HEK293 (cell line): ENCODE data around the gene CADM1.

ENCODE experiments used
- CTCF ChIA-PET: fragments of 350-600 bp; formaldehyde crosslinking; extraction: SDS; loops from one replicate; lab custom pipeline; 2021; ENCODE audit warnings: antibody characterized with exemption; lab: Yijun Ruan, JAX
- POLR2A ChIA-PET: fragments of 300-600 bp; formaldehyde crosslinking; extraction: SDS; loops from one replicate; lab custom pipeline; 2020; ENCODE audit warnings: antibody characterized with exemption, inconsistent platforms; lab: Yijun Ruan, JAX
- H3K27ac ChIP-seq: fragments of 200-500 bp; sonication (Bioruptor generic); 2 replicates; pipeline ENCODE4 v1.5.1; 2014; ENCODE audit warnings: low read depth, low read length, control low read depth, inconsistent platforms; ENCODE audit errors: extremely low read depth
- H3K36me3 ChIP-seq, 2 experiments: fragments of 200-500 bp in 1 of 2; sonication (Bioruptor generic) in 1 of 2; 1 replicate in 1 of 2; 2 replicates in 1 of 2; pipeline ENCODE4 v1.5.1; 2014 to 2017; ENCODE audit warnings: inconsistent platforms in 2 of 2, low read length in 2 of 2; ENCODE audit not compliant: control insufficient read depth in 2 of 2, insufficient read depth in 1 of 2
- H3K4me1 ChIP-seq: fragments of 200-500 bp; sonication (Bioruptor generic); 2 replicates; pipeline ENCODE4 v1.5.1; 2014; ENCODE audit warnings: mild to moderate bottlenecking, low read length, inconsistent platforms; ENCODE audit not compliant: control insufficient read depth, insufficient read depth
- H3K4me3 ChIP-seq: 2 replicates; pipeline ENCODE4 v1.5.1; 2011; ENCODE audit warnings: low read depth, mild to moderate bottlenecking, control low read depth, low read length, moderate library complexity
- H3K9me3 ChIP-seq: fragments of 200-500 bp; sonication (Bioruptor generic); 2 replicates; pipeline ENCODE4 v1.5.1; 2014; ENCODE audit warnings: low read depth, low read length, inconsistent platforms; ENCODE audit not compliant: control insufficient read depth, insufficient read depth
- GLIS2 ChIP-seq: fragments of 450-650 bp; formaldehyde crosslinking; IDR thresholded peaks from 2 replicates; pipeline ENCODE4 v1.5.1; 2016; ENCODE audit warnings: missing biosample characterization, missing genetic modification characterization
- HOXD13 ChIP-seq: sonication (generic); formaldehyde crosslinking; IDR thresholded peaks from 2 replicates; pipeline ENCODE4 v1.8.0; 2022; ENCODE audit warnings: missing genetic modification reagents, borderline replicate concordance
- TRIM28 ChIP-seq: IDR thresholded peaks from 2 replicates; pipeline ENCODE4 v1.6.1; 2011; ENCODE audit warnings: low read length, control low read depth, borderline replicate concordance
- ZEB2 ChIP-seq: fragments of 450-650 bp; formaldehyde crosslinking; IDR thresholded peaks from 2 replicates; pipeline ENCODE4 v1.5.1; 2016; ENCODE audit warnings: missing biosample characterization, missing genetic modification characterization
- ZNF112 ChIP-seq: fragments of 450-650 bp; formaldehyde crosslinking; IDR thresholded peaks from 2 replicates; pipeline ENCODE4 v1.5.0; 2017; ENCODE audit warnings: missing biosample characterization, missing genetic modification characterization
- ZNF184 ChIP-seq: fragments of 450-650 bp; IDR thresholded peaks from 2 replicates; pipeline ENCODE4 v1.5.1; 2018; ENCODE audit warnings: missing biosample characterization, mild to moderate bottlenecking, missing genetic modification characterization
- ZNF2 ChIP-seq: fragments of 450-650 bp; formaldehyde crosslinking; IDR thresholded peaks from 2 replicates; pipeline ENCODE4 v1.5.1; 2016; ENCODE audit warnings: missing biosample characterization, missing genetic modification characterization
- ZNF23 ChIP-seq: fragments of 450-650 bp; formaldehyde crosslinking; IDR thresholded peaks from 2 replicates; pipeline ENCODE4 v1.5.1; 2016; ENCODE audit warnings: missing biosample characterization, missing genetic modification characterization, borderline replicate concordance
- ZNF394 ChIP-seq: fragments of 450-650 bp; formaldehyde crosslinking; IDR thresholded peaks from 2 replicates; pipeline ENCODE4 v1.5.1; 2016; ENCODE audit warnings: missing biosample characterization, missing genetic modification characterization, mild to moderate bottlenecking, moderate library complexity, borderline replicate concordance
- ZNF510 ChIP-seq: fragments of 450-650 bp; formaldehyde crosslinking; IDR thresholded peaks from 2 replicates; pipeline ENCODE4 v1.5.1; 2018; ENCODE audit warnings: mild to moderate bottlenecking, missing genetic modification characterization, missing biosample characterization; ENCODE audit not compliant: insufficient replicate concordance
- ZNF558 ChIP-seq: fragments of 450-650 bp; formaldehyde crosslinking; IDR thresholded peaks from 2 replicates; pipeline ENCODE4 v1.5.1; 2016; ENCODE audit warnings: missing biosample characterization, missing genetic modification characterization
- ZNF596 ChIP-seq: fragments of 450-650 bp; IDR thresholded peaks from 2 replicates; pipeline ENCODE4 v1.5.0; 2018; ENCODE audit warnings: missing biosample characterization, mild to moderate bottlenecking, missing genetic modification characterization, moderate library complexity
- ZNF621 ChIP-seq: fragments of 450-650 bp; formaldehyde crosslinking; IDR thresholded peaks from 2 replicates; pipeline ENCODE4 v1.5.1; 2017; ENCODE audit warnings: missing biosample characterization, missing genetic modification characterization
- ZNF785 ChIP-seq: fragments of 450-650 bp; formaldehyde crosslinking; IDR thresholded peaks from 2 replicates; pipeline ENCODE4 v1.5.1; 2016; ENCODE audit warnings: missing biosample characterization, missing genetic modification characterization
- ZSCAN16 ChIP-seq: fragments of 450-650 bp; formaldehyde crosslinking; IDR thresholded peaks from 2 replicates; pipeline ENCODE4 v1.5.1; 2016; ENCODE audit warnings: missing biosample characterization, missing genetic modification characterization
- ZSCAN30 ChIP-seq: fragments of 450-650 bp; IDR thresholded peaks from 2 replicates; pipeline ENCODE4 v1.5.1; 2018; ENCODE audit warnings: missing biosample characterization, mild to moderate bottlenecking, missing genetic modification characterization, moderate library complexity
- ZXDB ChIP-seq: fragments of 450-650 bp; formaldehyde crosslinking; IDR thresholded peaks from 2 replicates; pipeline ENCODE4 v1.5.1; 2016; ENCODE audit warnings: missing biosample characterization, missing genetic modification characterization
- TF ChIP-seq, protein P1 (sequence below): fragments of 450-650 bp; formaldehyde crosslinking; IDR thresholded peaks from 2 replicates; pipeline ENCODE4 v1.5.1; 2017; ENCODE audit warnings: missing biosample characterization, mild to moderate bottlenecking, missing genetic modification characterization, moderate library complexity
- TF ChIP-seq, protein P2 (sequence below): fragments of 450-650 bp; formaldehyde crosslinking; IDR thresholded peaks from 2 replicates; pipeline ENCODE4 v1.5.1; 2017; ENCODE audit warnings: missing biosample characterization, missing genetic modification characterization
- TF ChIP-seq, protein P3 (sequence below): fragments of 450-650 bp; formaldehyde crosslinking; IDR thresholded peaks from 2 replicates; pipeline ENCODE4 v1.5.1; 2016; ENCODE audit warnings: missing biosample characterization, missing genetic modification characterization
- TF ChIP-seq, protein P4 (sequence below): fragments of 450-650 bp; formaldehyde crosslinking; IDR thresholded peaks from 2 replicates; pipeline ENCODE4 v1.5.1; 2016; ENCODE audit warnings: missing biosample characterization, missing genetic modification characterization

Gene CADM1

DNA sequence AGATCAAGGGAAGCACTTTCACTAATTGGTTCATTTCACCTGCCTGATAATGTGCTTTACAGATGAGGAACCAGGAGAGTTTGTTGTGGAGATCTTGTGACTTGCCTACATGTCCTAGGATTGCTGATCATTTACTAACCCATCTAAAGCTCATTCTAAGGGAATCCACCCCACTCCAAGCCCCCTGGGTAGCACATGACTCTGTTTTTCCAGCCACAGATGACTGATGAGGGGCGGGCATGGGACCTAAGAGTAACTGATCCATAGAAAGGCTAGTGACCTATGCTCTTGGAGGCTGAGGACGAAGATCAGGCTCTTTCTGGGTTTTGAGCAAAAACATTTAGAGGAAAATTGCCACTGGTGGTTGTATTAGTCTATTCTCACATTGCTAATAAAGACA, 378.1 kb downstream of the CADM1 start:
- no peaks in the 10 kb centered on the region for H3K4me1 ChIP-seq
- CTCF ChIA-PET = no interaction called here
- no peak overlapping the region for H3K27ac ChIP-seq
- no peaks in the 10 kb centered on the region for H3K36me3 ChIP-seq
- TF ChIP-seq, protein P1, sequence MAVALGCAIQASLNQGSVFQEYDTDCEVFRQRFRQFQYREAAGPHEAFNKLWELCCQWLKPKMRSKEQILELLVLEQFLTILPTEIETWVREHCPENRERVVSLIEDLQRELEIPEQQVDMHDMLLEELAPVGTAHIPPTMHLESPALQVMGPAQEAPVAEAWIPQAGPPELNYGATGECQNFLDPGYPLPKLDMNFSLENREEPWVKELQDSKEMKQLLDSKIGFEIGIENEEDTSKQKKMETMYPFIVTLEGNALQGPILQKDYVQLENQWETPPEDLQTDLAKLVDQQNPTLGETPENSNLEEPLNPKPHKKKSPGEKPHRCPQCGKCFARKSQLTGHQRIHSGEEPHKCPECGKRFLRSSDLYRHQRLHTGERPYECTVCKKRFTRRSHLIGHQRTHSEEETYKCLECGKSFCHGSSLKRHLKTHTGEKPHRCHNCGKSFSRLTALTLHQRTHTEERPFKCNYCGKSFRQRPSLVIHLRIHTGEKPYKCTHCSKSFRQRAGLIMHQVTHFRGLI (tag by site-specific recombination) = no peak
- no peak for TF ChIP-seq ZSCAN30 (tag by site-specific recombination)
- TF ChIP-seq, all 188 proteins: peak for 0
- Histone ChIP-seq H3K9me3 (no peaks in the 10 kb centered on the region), H3K4me3 (no peak overlapping the region)
- POLR2A ChIA-PET = no interaction called here

DNA sequence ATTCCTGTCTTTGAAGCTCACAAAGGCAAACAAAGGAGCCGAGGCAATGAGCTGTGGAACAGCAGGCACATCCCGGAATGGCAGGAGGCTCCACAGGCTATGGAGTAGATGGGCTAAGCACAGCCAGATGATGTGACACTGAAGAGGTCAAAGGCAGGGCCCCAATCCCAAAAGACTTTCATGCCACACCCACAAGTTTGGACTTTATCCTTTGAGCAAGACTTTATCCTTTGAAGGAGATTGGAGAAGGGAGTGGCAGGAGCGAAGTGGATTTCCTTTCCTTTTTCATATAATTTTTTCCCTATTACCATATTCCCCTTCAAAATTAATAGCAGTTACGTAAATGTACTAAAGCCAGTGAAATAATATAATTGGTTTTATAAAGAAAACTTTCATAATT, 379.4 kb downstream of the CADM1 start:
- Histone ChIP-seq H3K9me3 (no peaks in the 10 kb centered on the region), H3K36me3 (no peaks in the 10 kb centered on the region)
- TF ChIP-seq ZEB2 (tag by site-specific recombination) (no peak), ZNF184 (tag by site-specific recombination) (no peak), ZNF596 (no peak), GLIS2 (tag by site-specific recombination) (no peak), ZNF621 (no peak), ZSCAN16 (tag by site-specific recombination) (no peak), ZNF510 (tag by site-specific recombination) (no peak), HOXD13 (CRISPR knock-in tag) (no peak), ZNF785 (no peak), ZXDB (tag by site-specific recombination) (no peak), TRIM28 (no peak), ZNF112 (tag by site-specific recombination) (no peak), ZNF2 (tag by site-specific recombination) (no peak), ZNF23 (no peak), ZNF394 (tag by site-specific recombination) (no peak), ZNF558 (tag by site-specific recombination) (no peak)
- TF ChIP-seq, protein P2, sequence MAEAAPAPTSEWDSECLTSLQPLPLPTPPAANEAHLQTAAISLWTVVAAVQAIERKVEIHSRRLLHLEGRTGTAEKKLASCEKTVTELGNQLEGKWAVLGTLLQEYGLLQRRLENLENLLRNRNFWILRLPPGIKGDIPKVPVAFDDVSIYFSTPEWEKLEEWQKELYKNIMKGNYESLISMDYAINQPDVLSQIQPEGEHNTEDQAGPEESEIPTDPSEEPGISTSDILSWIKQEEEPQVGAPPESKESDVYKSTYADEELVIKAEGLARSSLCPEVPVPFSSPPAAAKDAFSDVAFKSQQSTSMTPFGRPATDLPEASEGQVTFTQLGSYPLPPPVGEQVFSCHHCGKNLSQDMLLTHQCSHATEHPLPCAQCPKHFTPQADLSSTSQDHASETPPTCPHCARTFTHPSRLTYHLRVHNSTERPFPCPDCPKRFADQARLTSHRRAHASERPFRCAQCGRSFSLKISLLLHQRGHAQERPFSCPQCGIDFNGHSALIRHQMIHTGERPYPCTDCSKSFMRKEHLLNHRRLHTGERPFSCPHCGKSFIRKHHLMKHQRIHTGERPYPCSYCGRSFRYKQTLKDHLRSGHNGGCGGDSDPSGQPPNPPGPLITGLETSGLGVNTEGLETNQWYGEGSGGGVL (tag by site-specific recombination) = no peak
- TF ChIP-seq, protein P1 (tag by site-specific recombination) = no peak
- TF ChIP-seq, protein P3, sequence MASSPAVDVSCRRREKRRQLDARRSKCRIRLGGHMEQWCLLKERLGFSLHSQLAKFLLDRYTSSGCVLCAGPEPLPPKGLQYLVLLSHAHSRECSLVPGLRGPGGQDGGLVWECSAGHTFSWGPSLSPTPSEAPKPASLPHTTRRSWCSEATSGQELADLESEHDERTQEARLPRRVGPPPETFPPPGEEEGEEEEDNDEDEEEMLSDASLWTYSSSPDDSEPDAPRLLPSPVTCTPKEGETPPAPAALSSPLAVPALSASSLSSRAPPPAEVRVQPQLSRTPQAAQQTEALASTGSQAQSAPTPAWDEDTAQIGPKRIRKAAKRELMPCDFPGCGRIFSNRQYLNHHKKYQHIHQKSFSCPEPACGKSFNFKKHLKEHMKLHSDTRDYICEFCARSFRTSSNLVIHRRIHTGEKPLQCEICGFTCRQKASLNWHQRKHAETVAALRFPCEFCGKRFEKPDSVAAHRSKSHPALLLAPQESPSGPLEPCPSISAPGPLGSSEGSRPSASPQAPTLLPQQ (tag by site-specific recombination) = no peak
- TF ChIP-seq, protein P4, sequence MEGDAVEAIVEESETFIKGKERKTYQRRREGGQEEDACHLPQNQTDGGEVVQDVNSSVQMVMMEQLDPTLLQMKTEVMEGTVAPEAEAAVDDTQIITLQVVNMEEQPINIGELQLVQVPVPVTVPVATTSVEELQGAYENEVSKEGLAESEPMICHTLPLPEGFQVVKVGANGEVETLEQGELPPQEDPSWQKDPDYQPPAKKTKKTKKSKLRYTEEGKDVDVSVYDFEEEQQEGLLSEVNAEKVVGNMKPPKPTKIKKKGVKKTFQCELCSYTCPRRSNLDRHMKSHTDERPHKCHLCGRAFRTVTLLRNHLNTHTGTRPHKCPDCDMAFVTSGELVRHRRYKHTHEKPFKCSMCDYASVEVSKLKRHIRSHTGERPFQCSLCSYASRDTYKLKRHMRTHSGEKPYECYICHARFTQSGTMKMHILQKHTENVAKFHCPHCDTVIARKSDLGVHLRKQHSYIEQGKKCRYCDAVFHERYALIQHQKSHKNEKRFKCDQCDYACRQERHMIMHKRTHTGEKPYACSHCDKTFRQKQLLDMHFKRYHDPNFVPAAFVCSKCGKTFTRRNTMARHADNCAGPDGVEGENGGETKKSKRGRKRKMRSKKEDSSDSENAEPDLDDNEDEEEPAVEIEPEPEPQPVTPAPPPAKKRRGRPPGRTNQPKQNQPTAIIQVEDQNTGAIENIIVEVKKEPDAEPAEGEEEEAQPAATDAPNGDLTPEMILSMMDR (tag by site-specific recombination) = no peak
- TF ChIP-seq, all 188 proteins: peak for 0
- ChIA-PET CTCF (no interaction called here), POLR2A (no interaction called here)
- no peak overlapping the region for H3K27ac ChIP-seq
- H3K4me3 ChIP-seq = no peak overlapping the region
- no peaks in the 10 kb centered on the region for H3K4me1 ChIP-seq
